ENCODE data around the gene HSD3B7. TPM values are rescaled to one million over a fixed set of nuclear protein-coding genes. Genes with fewer than 3 reads are reported as not detected.

Gene HSD3B7
- total and polyA plus RNA-seq, 10 of the 15 experiments (the other 5 are each of a cell fraction or from before 2014, with no cell fraction given): 0.18 to 1.8 (median 0.48) TPM; not detected in 1

DNA sequence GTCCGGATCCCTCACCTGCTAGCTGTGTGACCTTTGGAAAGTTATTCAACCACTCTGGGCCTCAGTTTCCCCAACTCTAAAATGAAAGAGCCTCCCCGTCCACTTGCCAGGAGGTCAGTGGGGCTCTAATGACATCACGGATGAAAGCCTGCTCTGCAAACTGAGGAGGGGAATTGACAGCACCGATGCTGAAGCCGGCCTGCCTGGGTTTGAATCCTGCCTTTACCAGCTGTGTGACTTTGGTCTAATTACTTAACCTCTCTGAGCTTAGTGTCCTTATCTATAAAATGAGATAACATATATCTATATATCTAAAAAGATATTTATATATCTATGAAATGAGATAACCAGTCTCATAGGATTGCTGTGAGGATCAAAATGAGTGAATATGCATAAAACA, 23.5 kb downstream of the HSD3B7 start:
- no peaks in the 10 kb centered on the region for H3K4me1 ChIP-seq (ENCODE audit: control insufficient read depth, insufficient read depth, low read length)
- intact Hi-C loops (cut with micrococcal nuclease; ENCODE audit: unreplicated experiment) (no loop called here), in situ Hi-C loops (cut with MboI) (no loop called here)
- no peak for FAIRE-seq
- H3K4me3 ChIP-seq: no peak overlapping the region
- POLR2A ChIA-PET: interaction anchor here (1.1 kb wide), 1 partner anchor 11 kb away, joined by 4 read pairs; no protein-coding TSS in a partner anchor
- 46% methylated on average over 5 of the region's 5 CpGs for WGBS (ENCODE audit: insufficient coverage, insufficient replicate concordance, low lambda C conversion rate, missing lambda C conversion rate)
- no peak for DNase-seq (ENCODE audit: low read depth, low spot score)
- no peaks in the 10 kb centered on the region for H4K20me1 ChIP-seq (ENCODE audit: control insufficient read depth, insufficient read depth)
- H3K9me3 ChIP-seq (replicated peaks; ENCODE audit: control insufficient read depth, insufficient read depth, low read length): no peaks in the 10 kb centered on the region
- H3K79me2 ChIP-seq (ENCODE audit: control insufficient read depth, insufficient read depth, low read length): no peaks in the 10 kb centered on the region
- H3K9ac ChIP-seq (ENCODE audit: control insufficient read depth, insufficient read depth, low read length): no peak overlapping the region
- no TSS peak for BruUV-seq (replicated peaks)
- H3K36me3 ChIP-seq (ENCODE audit: control insufficient read depth in 2 of 2, insufficient read depth in 2 of 2, low read length in 1 of 2): no peaks in the 10 kb centered on the region
- no peak for TF ChIP-seq STAT1 (conservative IDR thresholded peaks at IDR 0.05)
- TF ChIP-seq SKIL (IDR thresholded peaks at IDR 0.05; ENCODE audit: low read depth, poor library complexity, severe bottlenecking): no peak
- SMC1A ChIA-PET (ENCODE audit: uncharacterized antibody, unreplicated experiment): interaction anchor here (0.6 to 1.0 kb wide), 4 partner anchors 8 to 293 kb away, joined by 3 read pairs; no protein-coding TSS in a partner anchor
- H3K4me2 ChIP-seq (ENCODE audit: control insufficient read depth, insufficient read depth): no peak overlapping the region
- CTCF ChIA-PET: interaction anchor here (1.1 to 2.0 kb wide), 3 partner anchors 23 to 84 kb away, joined by 4 to 5 read pairs (median 4); no protein-coding TSS in a partner anchor
- H3K27ac ChIP-seq (ENCODE audit: control insufficient read depth, insufficient read depth): no peak overlapping the region
- RAD21 ChIA-PET (ENCODE audit: unreplicated experiment): interaction anchor here (0.8 kb wide), 1 partner anchor 14 kb away, joined by 6 read pairs; no protein-coding TSS in a partner anchor
- no peak for ATAC-seq
- peaks cover 3 to 10% of the 10 kb centered on the region in 2 experiments for H3K27me3 ChIP-seq (replicated peaks in 1 of 2; ENCODE audit: control insufficient read depth in 2 of 2, insufficient read depth in 2 of 2, low read length in 1 of 2)
- no peak overlapping the region for H2AFZ ChIP-seq (ENCODE audit: control insufficient read depth, low read depth, low read length)

- no peak for FAIRE-seq
- CTCF ChIA-PET: interaction anchor here (1.1 to 2.0 kb wide), 3 partner anchors 23 to 83 kb away, joined by 4 to 5 read pairs (median 4); no protein-coding TSS in a partner anchor
- no peak for TF ChIP-seq RAD21 (IDR thresholded peaks at IDR 0.05; ENCODE audit: insufficient read depth, low read depth, low read length)
- TF ChIP-seq RELB (IDR thresholded peaks at IDR 0.05; ENCODE audit: low read depth): no peak
- no peak for TF ChIP-seq EP300 (IDR thresholded peaks at IDR 0.05; ENCODE audit: borderline replicate concordance in 1 of 2, control insufficient read depth in 1 of 2, low read depth in 2 of 2, low read length in 2 of 2)
- no peak for TF ChIP-seq SRF (IDR thresholded peaks at IDR 0.05; ENCODE audit: low read depth in 2 of 2, low read length in 2 of 2)
- TF ChIP-seq ZZZ3 (IDR thresholded peaks at IDR 0.05; ENCODE audit: control insufficient read depth, insufficient read length, low read depth): no peak
- TF ChIP-seq ASH2L (IDR thresholded peaks at IDR 0.05; ENCODE audit: borderline replicate concordance, low read depth): no peak
- no peak for TF ChIP-seq STAT1 (conservative IDR thresholded peaks at IDR 0.05)
- TF ChIP-seq, protein P1, sequence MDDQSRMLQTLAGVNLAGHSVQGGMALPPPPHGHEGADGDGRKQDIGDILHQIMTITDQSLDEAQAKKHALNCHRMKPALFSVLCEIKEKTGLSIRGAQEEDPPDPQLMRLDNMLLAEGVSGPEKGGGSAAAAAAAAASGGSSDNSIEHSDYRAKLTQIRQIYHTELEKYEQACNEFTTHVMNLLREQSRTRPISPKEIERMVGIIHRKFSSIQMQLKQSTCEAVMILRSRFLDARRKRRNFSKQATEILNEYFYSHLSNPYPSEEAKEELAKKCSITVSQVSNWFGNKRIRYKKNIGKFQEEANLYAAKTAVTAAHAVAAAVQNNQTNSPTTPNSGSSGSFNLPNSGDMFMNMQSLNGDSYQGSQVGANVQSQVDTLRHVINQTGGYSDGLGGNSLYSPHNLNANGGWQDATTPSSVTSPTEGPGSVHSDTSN (IDR thresholded peaks at IDR 0.05; ENCODE audit: insufficient replicate concordance, low read depth, low read length): no peak
- no peak for TF ChIP-seq TCF7 (IDR thresholded peaks at IDR 0.05; ENCODE audit: borderline replicate concordance)
- no peak for TF ChIP-seq RCOR1 (conservative IDR thresholded peaks at IDR 0.05; ENCODE audit: low read depth, low read length)
Observed at GRCh38 chr16:31009120-31009519, 24.1 kb downstream of the HSD3B7 start.

More at GRCh38 chr16:31009120-31009519, 24.1 kb downstream of the HSD3B7 start:
- intact Hi-C loops (cut with micrococcal nuclease; ENCODE audit: unreplicated experiment): no loop called here
- H3K79me2 ChIP-seq (ENCODE audit: control insufficient read depth, insufficient read depth, low read length): no peaks in the 10 kb centered on the region
- ChIA-PET SMC1A (ENCODE audit: uncharacterized antibody, unreplicated experiment) (interaction anchor here (0.9 to 1.0 kb wide), 3 partner anchors 10 to 293 kb away, joined by 3 read pairs; no protein-coding TSS in a partner anchor), RAD21 (ENCODE audit: unreplicated experiment) (interaction anchor here (0.8 kb wide), 1 partner anchor 15 kb away, joined by 6 read pairs; no protein-coding TSS in a partner anchor), POLR2A (interaction anchor here (1.1 kb wide), 1 partner anchor 12 kb away, joined by 4 read pairs; no protein-coding TSS in a partner anchor)
- ATAC-seq (no peak), DNase-seq (ENCODE audit: low read depth, low spot score) (no peak)
- no peak overlapping the region for H3K27ac ChIP-seq (ENCODE audit: control insufficient read depth, insufficient read depth)
- no peaks in the 10 kb centered on the region for H3K4me1 ChIP-seq (ENCODE audit: control insufficient read depth, insufficient read depth, low read length)
- BruUV-seq (replicated peaks): no TSS peak
- WGBS (ENCODE audit: insufficient coverage, insufficient replicate concordance, low lambda C conversion rate, missing lambda C conversion rate): 21% methylated on average over 7 of the region's 7 CpGs
- peaks cover 3 to 10% of the 10 kb centered on the region in 2 experiments for H3K27me3 ChIP-seq (replicated peaks in 1 of 2; ENCODE audit: control insufficient read depth in 2 of 2, insufficient read depth in 2 of 2, low read length in 1 of 2)
- no peak overlapping the region for H3K9ac ChIP-seq (ENCODE audit: control insufficient read depth, insufficient read depth, low read length)
- in situ Hi-C loops (cut with MboI): no loop called here
- H3K9me3 ChIP-seq (replicated peaks; ENCODE audit: control insufficient read depth, insufficient read depth, low read length): no peaks in the 10 kb centered on the region
- no peak overlapping the region for H2AFZ ChIP-seq (ENCODE audit: control insufficient read depth, low read depth, low read length)
- H3K4me2 ChIP-seq (ENCODE audit: control insufficient read depth, insufficient read depth): no peak overlapping the region
- no peak overlapping the region for H3K4me3 ChIP-seq
- H4K20me1 ChIP-seq (ENCODE audit: control insufficient read depth, insufficient read depth): no peaks in the 10 kb centered on the region
- H3K36me3 ChIP-seq (ENCODE audit: control insufficient read depth in 2 of 2, insufficient read depth in 2 of 2, low read length in 1 of 2): no peaks in the 10 kb centered on the region
